ENCODE results near the gene LNX1. TPM values are rescaled to one million over a fixed set of nuclear protein-coding genes. Genes with fewer than 3 reads are reported as not detected.

LNX1 gene
- total and polyA plus RNA-seq, 9 of the 15 experiments (the other 6 are each of a cell fraction or from before 2014, with no cell fraction given), result 0.40 to 3.6 (median 2.2) TPM

DNA sequence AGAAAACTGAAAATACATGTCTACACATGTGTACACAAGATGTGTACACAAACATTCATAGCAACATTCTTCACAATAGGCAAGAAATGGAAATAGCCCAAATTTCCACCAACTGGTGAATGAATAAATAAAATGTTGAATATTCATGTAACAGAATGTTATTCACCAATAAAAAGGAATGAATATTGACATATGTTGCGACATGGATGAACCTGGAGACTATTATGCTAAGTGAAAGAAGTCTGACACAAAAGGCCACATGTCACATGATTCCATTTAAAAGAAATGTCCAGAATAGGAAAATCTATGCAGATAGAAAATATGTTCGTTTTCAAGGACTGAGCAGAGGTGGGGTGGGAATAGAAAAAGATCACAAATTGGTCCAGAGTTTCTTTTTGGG lies 34.6 kb upstream of the LNX1 start:
- POLR2A ChIA-PET, result no interaction called here
- 0% methylated on average over 2 of the region's 2 CpGs for WGBS (ENCODE audit: insufficient coverage, low coverage, missing lambda C conversion rate)
- in situ Hi-C loops (cut with MboI), result no loop called here

More for the DNA sequence above, 34.6 kb upstream of the LNX1 start:
- CTCF ChIA-PET (ENCODE audit: low intra/inter-chr PET ratio), result no interaction called here
- Histone ChIP-seq H3K27me3 (ENCODE audit: control insufficient read depth in 2 of 2, insufficient read depth in 2 of 2, low read length in 2 of 2) (peaks cover 5% of the 10 kb centered on the region in 2 experiments; a peak in 2 of 5 replicates), H3K36me3 (ENCODE audit: control insufficient read depth, insufficient read depth, low read length) (no peaks in the 10 kb centered on the region), H4K20me1 (replicated peaks; ENCODE audit: control insufficient read depth, insufficient read depth, low read length) (no peaks in the 10 kb centered on the region), H3K9ac (ENCODE audit: insufficient read depth in 1 of 2, low read depth in 2 of 2, low read length in 2 of 2) (no peak overlapping the region), H3K4me1 (replicated peaks in 1 of 2; ENCODE audit: control insufficient read depth in 2 of 2, insufficient read depth in 2 of 2, low read length in 2 of 2) (no peaks in the 10 kb centered on the region), H3K4me2 (ENCODE audit: insufficient read depth, low read length) (no peak overlapping the region), H3K79me2 (ENCODE audit: control insufficient read depth, insufficient read depth, low read length) (no peaks in the 10 kb centered on the region), H3K9me1 (ENCODE audit: control insufficient read depth, insufficient read depth, low read length) (no peaks in the 10 kb centered on the region), H2AFZ (ENCODE audit: low read depth, low read length) (no peak overlapping the region), H3K4me3 (no peak overlapping the region), H3K9me3 (replicated peaks; ENCODE audit: control insufficient read depth, insufficient read depth, low read depth, low read length) (no peaks in the 10 kb centered on the region), H3K27ac (ENCODE audit: extremely low read depth, low read depth, low read length) (no peak overlapping the region)
- intact Hi-C loops (cut with micrococcal nuclease), result no loop called here
- TF ChIP-seq BRCA1 (IDR thresholded peaks at IDR 0.05), result no peak
- TF ChIP-seq BRCA1 (CRISPR knock-in tag; IDR thresholded peaks at IDR 0.05), result no peak
- TF ChIP-seq CXXC5 (CRISPR knock-in tag; IDR thresholded peaks at IDR 0.05), result no peak
- TF ChIP-seq, protein P1, sequence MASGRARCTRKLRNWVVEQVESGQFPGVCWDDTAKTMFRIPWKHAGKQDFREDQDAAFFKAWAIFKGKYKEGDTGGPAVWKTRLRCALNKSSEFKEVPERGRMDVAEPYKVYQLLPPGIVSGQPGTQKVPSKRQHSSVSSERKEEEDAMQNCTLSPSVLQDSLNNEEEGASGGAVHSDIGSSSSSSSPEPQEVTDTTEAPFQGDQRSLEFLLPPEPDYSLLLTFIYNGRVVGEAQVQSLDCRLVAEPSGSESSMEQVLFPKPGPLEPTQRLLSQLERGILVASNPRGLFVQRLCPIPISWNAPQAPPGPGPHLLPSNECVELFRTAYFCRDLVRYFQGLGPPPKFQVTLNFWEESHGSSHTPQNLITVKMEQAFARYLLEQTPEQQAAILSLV (tag; IDR thresholded peaks at IDR 0.05), result no peak
- TF ChIP-seq BRF1 (IDR thresholded peaks at IDR 0.05; ENCODE audit: borderline replicate concordance, extremely low read depth, insufficient read length), result no peak
- TF ChIP-seq, protein P2, sequence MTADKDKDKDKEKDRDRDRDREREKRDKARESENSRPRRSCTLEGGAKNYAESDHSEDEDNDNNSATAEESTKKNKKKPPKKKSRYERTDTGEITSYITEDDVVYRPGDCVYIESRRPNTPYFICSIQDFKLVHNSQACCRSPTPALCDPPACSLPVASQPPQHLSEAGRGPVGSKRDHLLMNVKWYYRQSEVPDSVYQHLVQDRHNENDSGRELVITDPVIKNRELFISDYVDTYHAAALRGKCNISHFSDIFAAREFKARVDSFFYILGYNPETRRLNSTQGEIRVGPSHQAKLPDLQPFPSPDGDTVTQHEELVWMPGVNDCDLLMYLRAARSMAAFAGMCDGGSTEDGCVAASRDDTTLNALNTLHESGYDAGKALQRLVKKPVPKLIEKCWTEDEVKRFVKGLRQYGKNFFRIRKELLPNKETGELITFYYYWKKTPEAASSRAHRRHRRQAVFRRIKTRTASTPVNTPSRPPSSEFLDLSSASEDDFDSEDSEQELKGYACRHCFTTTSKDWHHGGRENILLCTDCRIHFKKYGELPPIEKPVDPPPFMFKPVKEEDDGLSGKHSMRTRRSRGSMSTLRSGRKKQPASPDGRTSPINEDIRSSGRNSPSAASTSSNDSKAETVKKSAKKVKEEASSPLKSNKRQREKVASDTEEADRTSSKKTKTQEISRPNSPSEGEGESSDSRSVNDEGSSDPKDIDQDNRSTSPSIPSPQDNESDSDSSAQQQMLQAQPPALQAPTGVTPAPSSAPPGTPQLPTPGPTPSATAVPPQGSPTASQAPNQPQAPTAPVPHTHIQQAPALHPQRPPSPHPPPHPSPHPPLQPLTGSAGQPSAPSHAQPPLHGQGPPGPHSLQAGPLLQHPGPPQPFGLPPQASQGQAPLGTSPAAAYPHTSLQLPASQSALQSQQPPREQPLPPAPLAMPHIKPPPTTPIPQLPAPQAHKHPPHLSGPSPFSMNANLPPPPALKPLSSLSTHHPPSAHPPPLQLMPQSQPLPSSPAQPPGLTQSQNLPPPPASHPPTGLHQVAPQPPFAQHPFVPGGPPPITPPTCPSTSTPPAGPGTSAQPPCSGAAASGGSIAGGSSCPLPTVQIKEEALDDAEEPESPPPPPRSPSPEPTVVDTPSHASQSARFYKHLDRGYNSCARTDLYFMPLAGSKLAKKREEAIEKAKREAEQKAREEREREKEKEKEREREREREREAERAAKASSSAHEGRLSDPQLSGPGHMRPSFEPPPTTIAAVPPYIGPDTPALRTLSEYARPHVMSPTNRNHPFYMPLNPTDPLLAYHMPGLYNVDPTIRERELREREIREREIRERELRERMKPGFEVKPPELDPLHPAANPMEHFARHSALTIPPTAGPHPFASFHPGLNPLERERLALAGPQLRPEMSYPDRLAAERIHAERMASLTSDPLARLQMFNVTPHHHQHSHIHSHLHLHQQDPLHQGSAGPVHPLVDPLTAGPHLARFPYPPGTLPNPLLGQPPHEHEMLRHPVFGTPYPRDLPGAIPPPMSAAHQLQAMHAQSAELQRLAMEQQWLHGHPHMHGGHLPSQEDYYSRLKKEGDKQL (CRISPR knock-in tag; IDR thresholded peaks at IDR 0.05; ENCODE audit: borderline replicate concordance), result no peak
- no peak for TF ChIP-seq KDM5B (IDR thresholded peaks at IDR 0.05; ENCODE audit: insufficient replicate concordance, low read depth, low read length)
- TF ChIP-seq ZNF830 (CRISPR knock-in tag; IDR thresholded peaks at IDR 0.05), result no peak
- no peak for TF ChIP-seq MYC (IDR thresholded peaks at IDR 0.05; ENCODE audit: low read depth, low read length)
- TF ChIP-seq MYC (CRISPR knock-in tag; IDR thresholded peaks at IDR 0.05; ENCODE audit: borderline replicate concordance, low read depth), result no peak
- no peak for TF ChIP-seq HEY1 (CRISPR knock-in tag; IDR thresholded peaks at IDR 0.05; ENCODE audit: borderline replicate concordance)
- FAIRE-seq, result no peak
- no TSS peak for BruUV-seq (replicated peaks)
- ATAC-seq, result no peak
- no peak for DNase-seq (ENCODE audit: extremely low read depth in 1 of 4, low spot score in 3 of 4)
